ENCODE measurements around the gene ABCG1. TPM values are rescaled to one million over a fixed set of nuclear protein-coding genes. Genes with fewer than 3 reads are reported as not detected.
"Not testable (repeated sequence)": the region's sequence is repeated elsewhere in the genome, so short reads cannot be mapped to it uniquely, and the experiment has no call there.

ABCG1 gene
- 0.51 TPM in 2 replicates for total RNA-seq (2014; rRNA removed; shearing (Covaris generic))

GRCh38 chr21:42218836-42219605 is at the start of gene ABCG1:
TSS of gene ABCG1 (plus strand) at chr21:42219140. CDS start at chr21:42219263, 123 bp downstream.
- peak; percentile 58 for DNase-seq (ENCODE audit: low read depth)

GRCh38 chr21:42169758-42170157 is 49.2 kb upstream of the ABCG1 start:
- DNase-seq (ENCODE audit: low read depth) = no peak

- DNase-seq (ENCODE audit: low read depth) = no peak
Observed at GRCh38 chr21:42171091-42172053, 47.6 kb upstream of the ABCG1 start.

- no peak for DNase-seq (ENCODE audit: low read depth)
Observed at GRCh38 chr21:42172596-42173483, 46.1 kb upstream of the ABCG1 start.

- no peak for DNase-seq (ENCODE audit: low read depth)
Observed at GRCh38 chr21:42174173-42174572, 44.8 kb upstream of the ABCG1 start.

GRCh38 chr21:42175110-42175710 is 43.7 kb upstream of the ABCG1 start:
- DNase-seq (ENCODE audit: low read depth) = no peak

- no peak for DNase-seq (ENCODE audit: low read depth)
Observed at GRCh38 chr21:42176859-42177258, 42.1 kb upstream of the ABCG1 start.

GRCh38 chr21:42179316-42179715 is 39.6 kb upstream of the ABCG1 start:
- DNase-seq (ENCODE audit: low read depth) = no peak

GRCh38 chr21:42180001-42180400 is 38.9 kb upstream of the ABCG1 start:
- DNase-seq (ENCODE audit: low read depth) = not testable (repeated sequence)

GRCh38 chr21:42182713-42183371 is 36.1 kb upstream of the ABCG1 start:
- DNase-seq (ENCODE audit: low read depth) = no peak

GRCh38 chr21:42183374-42184266 is 35.3 kb upstream of the ABCG1 start:
- DNase-seq (ENCODE audit: low read depth) = no peak

- DNase-seq (ENCODE audit: low read depth) = no peak
Observed at GRCh38 chr21:42186591-42186990, 32.3 kb upstream of the ABCG1 start.

GRCh38 chr21:42187976-42188653 is 30.8 kb upstream of the ABCG1 start:
- peak; percentile 65 for DNase-seq (ENCODE audit: low read depth)

- no peak for DNase-seq (ENCODE audit: low read depth)
Observed at GRCh38 chr21:42188663-42189062, 30.3 kb upstream of the ABCG1 start.

- DNase-seq (ENCODE audit: low read depth) = no peak
Observed at GRCh38 chr21:42189431-42189830, 29.5 kb upstream of the ABCG1 start.

GRCh38 chr21:42189860-42190485 is 29.0 kb upstream of the ABCG1 start:
- DNase-seq (ENCODE audit: low read depth) = no peak

- DNase-seq (ENCODE audit: low read depth) = no peak
Observed at GRCh38 chr21:42190486-42190863, 28.5 kb upstream of the ABCG1 start.

GRCh38 chr21:42191064-42191463 is 27.9 kb upstream of the ABCG1 start:
- no peak for DNase-seq (ENCODE audit: low read depth)
